ENCODE results near the gene SEC23A. TPM values are rescaled to one million over a fixed set of nuclear protein-coding genes. Genes with fewer than 3 reads are reported as not detected.
A peak's percentile ranks its signal among the peaks of the same experiment; 100 is the strongest.
"Not testable (repeated sequence)": the region's sequence is repeated elsewhere in the genome, so short reads cannot be mapped to it uniquely, and the experiment has no call there.

Gene SEC23A
- total RNA-seq, 1 donor from 2014 or later, result 60.0 TPM

- DNase-seq (ENCODE audit: low spot score), result peak; percentile 43
- H3K4me1 ChIP-seq; H3K36me3 ChIP-seq; H3K27me3 ChIP-seq; H3K36me3 Mint-ChIP-seq; H3K9ac ChIP-seq; H3K27ac ChIP-seq; H3K79me2 ChIP-seq (ENCODE audit: low read depth); H3K9me3 Mint-ChIP-seq; H3K9me3 ChIP-seq (ENCODE audit: low read depth); H4K20me1 ChIP-seq (ENCODE audit: low read depth); H3K27me3 Mint-ChIP-seq (ENCODE audit: insufficient read depth, low read depth); H3K27ac Mint-ChIP-seq: not testable (repeated sequence)
- peak overlapping the region; percentile 87 for H2AFZ ChIP-seq (replicated peaks)
- TF ChIP-seq, protein P1, sequence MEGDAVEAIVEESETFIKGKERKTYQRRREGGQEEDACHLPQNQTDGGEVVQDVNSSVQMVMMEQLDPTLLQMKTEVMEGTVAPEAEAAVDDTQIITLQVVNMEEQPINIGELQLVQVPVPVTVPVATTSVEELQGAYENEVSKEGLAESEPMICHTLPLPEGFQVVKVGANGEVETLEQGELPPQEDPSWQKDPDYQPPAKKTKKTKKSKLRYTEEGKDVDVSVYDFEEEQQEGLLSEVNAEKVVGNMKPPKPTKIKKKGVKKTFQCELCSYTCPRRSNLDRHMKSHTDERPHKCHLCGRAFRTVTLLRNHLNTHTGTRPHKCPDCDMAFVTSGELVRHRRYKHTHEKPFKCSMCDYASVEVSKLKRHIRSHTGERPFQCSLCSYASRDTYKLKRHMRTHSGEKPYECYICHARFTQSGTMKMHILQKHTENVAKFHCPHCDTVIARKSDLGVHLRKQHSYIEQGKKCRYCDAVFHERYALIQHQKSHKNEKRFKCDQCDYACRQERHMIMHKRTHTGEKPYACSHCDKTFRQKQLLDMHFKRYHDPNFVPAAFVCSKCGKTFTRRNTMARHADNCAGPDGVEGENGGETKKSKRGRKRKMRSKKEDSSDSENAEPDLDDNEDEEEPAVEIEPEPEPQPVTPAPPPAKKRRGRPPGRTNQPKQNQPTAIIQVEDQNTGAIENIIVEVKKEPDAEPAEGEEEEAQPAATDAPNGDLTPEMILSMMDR (IDR thresholded peaks at IDR 0.05), result peak; percentile 32
- Mint-ChIP-seq H3K4me3 (peak overlapping the region; percentile 57), H3K4me1 (peaks cover 15% of the 10 kb centered on the region)
- peaks cover 21% of the 10 kb centered on the region for H3F3A ChIP-seq (ENCODE audit: low read depth)
- peak overlapping the region; percentile 84 for H3K4me2 ChIP-seq
- H3K4me3 ChIP-seq, result peak overlapping the region; percentile 57
These were observed 85.7 kb downstream of the SEC23A start for GRCh38 chr14:39017096-39018016.

- TF ChIP-seq EZH2phosphoT487 (IDR thresholded peaks at IDR 0.05) (no peak), EZH2 (IDR thresholded peaks at IDR 0.05) (no peak)
- TF ChIP-seq, protein P1 (IDR thresholded peaks at IDR 0.05), result no peak
- Histone ChIP-seq H3K79me2 (ENCODE audit: low read depth) (no peaks in the 10 kb centered on the region), H3K27me3 (no peaks in the 10 kb centered on the region), H4K20me1 (ENCODE audit: low read depth) (no peaks in the 10 kb centered on the region), H3F3A (ENCODE audit: low read depth) (peaks cover 21% of the 10 kb centered on the region), H3K27ac (no peak overlapping the region), H3K4me2 (peak overlapping the region; percentile 84), H3K4me3 (peak overlapping the region; percentile 57), H3K9ac (no peak overlapping the region), H3K4me1 (peaks cover 5% of the 10 kb centered on the region), H3K36me3 (no peaks in the 10 kb centered on the region), H3K9me3 (ENCODE audit: low read depth) (no peaks in the 10 kb centered on the region), H2AFZ (replicated peaks) (peak overlapping the region; percentile 87)
- no peak for DNase-seq (ENCODE audit: low spot score)
- Mint-ChIP-seq H3K27me3 (ENCODE audit: insufficient read depth, low read depth) (no peaks in the 10 kb centered on the region), H3K4me1 (peaks cover 15% of the 10 kb centered on the region), H3K27ac (peak overlapping the region; percentile 38), H3K36me3 (peaks cover 2% of the 10 kb centered on the region), H3K4me3 (peak overlapping the region; percentile 57), H3K9me3 (no peaks in the 10 kb centered on the region)
These were observed 86.3 kb downstream of the SEC23A start for GRCh38 chr14:39016733-39017095.

GRCh38 chr14:39015964-39016577 is 87.0 kb downstream of the SEC23A start:
- Histone ChIP-seq H3F3A (ENCODE audit: low read depth) (peaks cover 21% of the 10 kb centered on the region), H3K4me1 (peaks cover 5% of the 10 kb centered on the region), H3K4me3 (no peak overlapping the region), H3K36me3 (no peaks in the 10 kb centered on the region), H3K27me3 (no peaks in the 10 kb centered on the region), H3K4me2 (peak overlapping the region; percentile 84), H3K27ac (no peak overlapping the region), H3K9me3 (ENCODE audit: low read depth) (no peaks in the 10 kb centered on the region), H2AFZ (replicated peaks) (peak overlapping the region; percentile 87), H3K79me2 (ENCODE audit: low read depth) (no peaks in the 10 kb centered on the region), H3K9ac (no peak overlapping the region), H4K20me1 (ENCODE audit: low read depth) (no peaks in the 10 kb centered on the region)
- DNase-seq (ENCODE audit: low spot score), result no peak
- Mint-ChIP-seq H3K36me3 (peaks cover 2% of the 10 kb centered on the region), H3K4me3 (peak overlapping the region; percentile 24), H3K27me3 (ENCODE audit: insufficient read depth, low read depth) (no peaks in the 10 kb centered on the region), H3K4me1 (peaks cover 15% of the 10 kb centered on the region), H3K9me3 (no peaks in the 10 kb centered on the region), H3K27ac (no peak overlapping the region)
- no peak for TF ChIP-seq EZH2phosphoT487 (IDR thresholded peaks at IDR 0.05)
- TF ChIP-seq EZH2 (IDR thresholded peaks at IDR 0.05), result no peak
- TF ChIP-seq, protein P1 (IDR thresholded peaks at IDR 0.05), result no peak
